OCI-LY1 (cell line): ENCODE measurements around the gene C20orf204.

ENCODE experiments used
- H2AFZ ChIP-seq: fragments of 200-600 bp; sonication (generic), shearing (Covaris generic); 2 replicates; pipeline ENCODE4 v1.6.0; 2014; ENCODE audit warnings: antibody characterized with exemption, mild to moderate bottlenecking, low read length
- H3F3A ChIP-seq: fragments of 200-600 bp; sonication (generic), shearing (Covaris generic); 2 replicates; pipeline ENCODE4 v1.6.0; 2014; ENCODE audit warnings: mild to moderate bottlenecking, antibody characterized with exemption, low read length, moderate library complexity; ENCODE audit not compliant: insufficient read depth
- H3K27ac ChIP-seq: fragments of 200-600 bp; sonication (generic); 2 replicates; pipeline ENCODE4 v1.5.1; 2014; ENCODE audit warnings: low read length, mixed run types, mild to moderate bottlenecking, low read depth; ENCODE audit not compliant: poor library complexity, severe bottlenecking
- H3K27me3 ChIP-seq: fragments of 200-600 bp; sonication (generic); 2 replicates; pipeline ENCODE4 v1.6.0; 2014; ENCODE audit warnings: antibody characterized with exemption, mild to moderate bottlenecking, low read length, moderate library complexity; ENCODE audit not compliant: insufficient read depth
- H3K36me3 ChIP-seq: fragments of 200-600 bp; sonication (generic); 2 replicates; pipeline ENCODE4 v1.6.1; 2014; ENCODE audit warnings: mild to moderate bottlenecking, antibody characterized with exemption, low read length, moderate library complexity, mixed read lengths; ENCODE audit not compliant: insufficient read depth
- H3K4me1 ChIP-seq: fragments of 200-600 bp; sonication (generic); 2 replicates; pipeline ENCODE4 v1.5.1; 2014; ENCODE audit warnings: mild to moderate bottlenecking, low read length, moderate library complexity; ENCODE audit not compliant: insufficient read depth, severe bottlenecking
- H3K4me2 ChIP-seq: fragments of 200-600 bp; sonication (generic), shearing (Covaris generic); 2 replicates; pipeline ENCODE4 v1.6.1; 2014; ENCODE audit warnings: low read length
- H3K4me3 ChIP-seq: fragments of 200-600 bp; sonication (generic); 2 replicates; pipeline ENCODE4 v1.5.1; 2014; ENCODE audit warnings: low read length, low read depth, mild to moderate bottlenecking, mixed read lengths; ENCODE audit not compliant: poor library complexity, severe bottlenecking
- H3K79me2 ChIP-seq: fragments of 200-600 bp; shearing (Covaris generic); 2 replicates; pipeline ENCODE4 v1.6.1; 2016; ENCODE audit warnings: mixed run types, low read length, mixed read lengths; ENCODE audit not compliant: insufficient read depth
- H3K9ac ChIP-seq: fragments of 200-600 bp; sonication (generic), shearing (Covaris generic); 2 replicates; pipeline ENCODE4 v1.6.1; 2014; ENCODE audit warnings: mild to moderate bottlenecking, low read length, mixed read lengths
- H3K9me2 ChIP-seq: fragments of 200-600 bp; sonication (generic), shearing (Covaris generic); 2 replicates; pipeline ENCODE4 v1.6.1; 2014; ENCODE audit warnings: low read depth, mild to moderate bottlenecking, low read length, mixed read lengths
- H3K9me3 ChIP-seq: fragments of 200-600 bp; shearing (Covaris generic); 2 replicates; pipeline ENCODE4 v1.6.1; 2014; ENCODE audit warnings: low read length, mixed read lengths
- H4K20me1 ChIP-seq: fragments of 200-600 bp; sonication (generic), shearing (Covaris generic); 2 replicates; pipeline ENCODE4 v1.6.0; 2016; ENCODE audit warnings: mild to moderate bottlenecking, low read length; ENCODE audit not compliant: insufficient read depth
- EZH2 ChIP-seq: fragments of 200-600 bp; sonication (generic), shearing (Covaris generic); IDR thresholded peaks from 2 replicates; pipeline ENCODE4 v1.8.0; 2017; ENCODE audit warnings: borderline replicate concordance, mixed run types, mild to moderate bottlenecking, antibody characterized with exemption, low read length, moderate library complexity, mixed read lengths
- TF ChIP-seq, protein P1 (sequence below): fragments of 200-600 bp; sonication (generic), shearing (Covaris generic); IDR thresholded peaks from 2 replicates; pipeline ENCODE4 v1.5.1; 2017; ENCODE audit warnings: mild to moderate bottlenecking, antibody characterized with exemption, low read length, moderate library complexity, mixed read lengths

The C20orf204 gene

DNA sequence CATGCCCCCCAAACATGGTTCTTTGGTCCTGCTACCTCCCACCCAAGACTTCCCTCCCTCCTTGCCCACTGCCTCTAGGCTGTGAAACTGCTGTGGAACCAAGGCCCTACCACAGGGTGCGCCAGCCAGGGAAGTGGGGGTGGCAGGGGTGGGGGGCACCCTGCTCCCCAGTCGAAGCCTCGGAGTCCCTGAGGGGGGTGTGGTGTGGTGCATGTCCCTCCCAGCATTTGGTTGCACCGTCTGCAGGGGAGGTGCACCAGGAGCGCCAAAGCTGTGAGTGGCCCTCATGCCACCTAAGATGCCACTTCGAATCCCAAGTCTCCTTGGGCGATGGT is 41.5 kb downstream of the C20orf204 start:
- Histone ChIP-seq H3K9me3 (no peaks in the 10 kb centered on the region), H3K27me3 (no peaks in the 10 kb centered on the region; the same call in 1 of the 2 replicates), H3K4me3 (peak overlapping the region; percentile 21), H3K27ac (peak overlapping the region; percentile 3), H4K20me1 (no peaks in the 10 kb centered on the region), H3K9me2 (no peaks in the 10 kb centered on the region), H2AFZ (no peak overlapping the region), H3K9ac (no peak overlapping the region; the same call in 1 of the 2 replicates), H3F3A (no peaks in the 10 kb centered on the region), H3K4me1 (peaks cover 24% of the 10 kb centered on the region), H3K36me3 (no peaks in the 10 kb centered on the region; the same call in 1 of the 2 replicates), H3K79me2 (no peaks in the 10 kb centered on the region), H3K4me2 (peak overlapping the region; percentile 75)
- TF ChIP-seq EZH2 = no peak
- TF ChIP-seq, protein P1, sequence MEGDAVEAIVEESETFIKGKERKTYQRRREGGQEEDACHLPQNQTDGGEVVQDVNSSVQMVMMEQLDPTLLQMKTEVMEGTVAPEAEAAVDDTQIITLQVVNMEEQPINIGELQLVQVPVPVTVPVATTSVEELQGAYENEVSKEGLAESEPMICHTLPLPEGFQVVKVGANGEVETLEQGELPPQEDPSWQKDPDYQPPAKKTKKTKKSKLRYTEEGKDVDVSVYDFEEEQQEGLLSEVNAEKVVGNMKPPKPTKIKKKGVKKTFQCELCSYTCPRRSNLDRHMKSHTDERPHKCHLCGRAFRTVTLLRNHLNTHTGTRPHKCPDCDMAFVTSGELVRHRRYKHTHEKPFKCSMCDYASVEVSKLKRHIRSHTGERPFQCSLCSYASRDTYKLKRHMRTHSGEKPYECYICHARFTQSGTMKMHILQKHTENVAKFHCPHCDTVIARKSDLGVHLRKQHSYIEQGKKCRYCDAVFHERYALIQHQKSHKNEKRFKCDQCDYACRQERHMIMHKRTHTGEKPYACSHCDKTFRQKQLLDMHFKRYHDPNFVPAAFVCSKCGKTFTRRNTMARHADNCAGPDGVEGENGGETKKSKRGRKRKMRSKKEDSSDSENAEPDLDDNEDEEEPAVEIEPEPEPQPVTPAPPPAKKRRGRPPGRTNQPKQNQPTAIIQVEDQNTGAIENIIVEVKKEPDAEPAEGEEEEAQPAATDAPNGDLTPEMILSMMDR = no peak

DNA sequence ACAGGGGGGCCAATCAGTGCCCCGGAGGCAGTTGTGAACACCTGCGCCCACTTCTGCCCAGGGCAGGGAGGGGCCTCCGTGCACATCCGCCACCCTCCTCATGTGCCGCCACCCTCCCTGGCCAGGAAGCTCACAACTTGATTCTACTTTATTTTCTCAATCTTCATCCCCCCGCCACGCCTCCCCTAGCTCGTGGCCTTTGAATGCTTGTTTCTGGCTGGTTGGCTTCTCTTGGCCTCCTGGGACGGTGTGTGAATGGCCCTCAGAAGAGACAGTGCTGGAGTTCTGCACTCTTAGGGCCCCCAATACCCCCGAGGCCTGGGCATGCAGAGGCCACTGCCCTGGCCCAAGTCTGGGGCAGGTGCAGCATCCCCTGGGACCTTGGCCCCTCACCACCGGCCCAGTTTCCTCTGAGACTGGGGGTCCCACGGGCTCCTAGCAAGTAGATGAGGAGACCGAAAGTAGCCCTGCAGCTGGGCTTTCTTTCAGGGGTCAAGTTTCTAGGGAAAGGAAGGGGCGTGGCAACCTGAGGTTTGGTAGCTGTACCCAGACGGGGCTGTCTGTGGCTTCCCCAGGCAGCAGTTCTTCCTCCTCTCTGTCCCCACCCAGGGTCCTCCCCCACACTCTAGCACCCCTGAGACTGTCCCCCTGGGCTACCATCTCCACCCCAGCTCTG is 42.0 kb downstream of the C20orf204 start:
- peak overlapping the region; percentile 74 for H3K4me3 ChIP-seq
- H3K79me2 ChIP-seq = no peaks in the 10 kb centered on the region
- H3F3A ChIP-seq = no peaks in the 10 kb centered on the region
- no peaks in the 10 kb centered on the region for H4K20me1 ChIP-seq
- no peaks in the 10 kb centered on the region; the same call in 1 of the 2 replicates for H3K36me3 ChIP-seq
- no peaks in the 10 kb centered on the region for H3K9me2 ChIP-seq
- H3K27me3 ChIP-seq = no peaks in the 10 kb centered on the region; the same call in 1 of the 2 replicates
- no peak overlapping the region for H2AFZ ChIP-seq
- H3K9me3 ChIP-seq = no peaks in the 10 kb centered on the region
- peak overlapping the region; percentile 78; the same call in 1 of the 2 replicates for H3K9ac ChIP-seq
- peak overlapping the region; percentile 3 for H3K27ac ChIP-seq
- peak overlapping the region; percentile 75 for H3K4me2 ChIP-seq
- no peak for TF ChIP-seq EZH2
- TF ChIP-seq, protein P1 = no peak
- peaks cover 27% of the 10 kb centered on the region for H3K4me1 ChIP-seq

DNA sequence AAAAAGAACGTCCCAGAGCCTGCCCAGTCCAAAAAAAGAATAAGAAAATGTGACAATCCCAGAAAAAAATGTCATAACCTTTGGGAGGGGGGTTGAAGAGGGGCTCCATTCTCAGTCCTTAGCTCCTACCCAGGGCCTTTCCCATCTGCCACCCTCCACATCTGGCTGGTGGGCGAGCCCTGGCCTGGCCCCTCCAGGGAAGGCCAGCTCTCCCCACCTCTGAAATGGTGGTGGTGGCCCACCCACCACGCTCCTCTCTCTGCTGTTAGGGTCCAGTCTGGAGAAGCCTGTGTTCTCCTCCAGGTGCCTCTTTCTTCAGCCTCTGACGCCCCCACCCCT is 42.9 kb downstream of the C20orf204 start:
- no peaks in the 10 kb centered on the region; the same call in 1 of the 2 replicates for H3K36me3 ChIP-seq
- H3K9ac ChIP-seq = peak overlapping the region; percentile 78
- TF ChIP-seq EZH2 = no peak
- TF ChIP-seq, protein P1 = no peak
- peak overlapping the region; percentile 75 for H3K4me2 ChIP-seq
- H3K9me2 ChIP-seq = no peaks in the 10 kb centered on the region
- no peaks in the 10 kb centered on the region for H3K9me3 ChIP-seq
- no peak overlapping the region for H3K27ac ChIP-seq
- H2AFZ ChIP-seq = no peak overlapping the region
- H3K27me3 ChIP-seq = no peaks in the 10 kb centered on the region; the same call in 1 of the 2 replicates
- H3F3A ChIP-seq = no peaks in the 10 kb centered on the region
- H4K20me1 ChIP-seq = no peaks in the 10 kb centered on the region
- peak overlapping the region; percentile 74 for H3K4me3 ChIP-seq
- H3K79me2 ChIP-seq = no peaks in the 10 kb centered on the region
- H3K4me1 ChIP-seq = peaks cover 31% of the 10 kb centered on the region
